Spleen (tissue), 11 donors: Measurements from ENCODE around the gene GRHL3. TPM values are rescaled to one million over a fixed set of nuclear protein-coding genes. Genes with fewer than 3 reads are reported as not detected.

Experiments
- DNase-seq: peaks from one replicate; pipeline ENCODE4 v3.0.0-alpha.2; 2020
- H3K27ac ChIP-seq, 8 donors: fragments of 200-600 bp; sonication (generic) in 7 of 8; 1 replicate in 4 of 8; 2 replicates in 4 of 8; pipeline versions ENCODE4 v1.5.0 to v1.8.0; 2016 to 2021; ENCODE audit warnings: inconsistent platforms in 4 of 8, mild to moderate bottlenecking in 4 of 8, moderate library complexity in 1 of 8
- H3K27me3 ChIP-seq, 7 donors: fragments of 200-600 bp; sonication (generic) in 6 of 7; replicated peaks in 1 of 7; 1 replicate in 4 of 7; 2 replicates in 3 of 7; pipeline versions ENCODE4 v1.5.0 to v1.8.0; 2016 to 2021; ENCODE audit warnings: inconsistent platforms in 3 of 7, mild to moderate bottlenecking in 1 of 7
- H3K36me3 ChIP-seq, 6 donors: fragments of 200-600 bp; sonication (generic) in 5 of 6; 1 replicate in 4 of 6; 2 replicates in 2 of 6; pipeline versions ENCODE4 v1.5.0 to v1.8.0; 2016 to 2021; ENCODE audit warnings: inconsistent platforms in 2 of 6
- H3K4me1 ChIP-seq, 6 donors: fragments of 200-600 bp; sonication (generic) in 5 of 6; 1 replicate in 3 of 6; 2 replicates in 3 of 6; pipeline versions ENCODE4 v1.5.0 to v1.8.0; 2016 to 2021; ENCODE audit warnings: inconsistent platforms in 3 of 6
- H3K4me3 ChIP-seq, 8 donors: fragments of 200-600 bp; sonication (generic) in 7 of 8; 1 replicate in 4 of 8; 2 replicates in 4 of 8; pipeline versions ENCODE4 v1.5.0 to v1.8.0; 2016 to 2021; ENCODE audit warnings: inconsistent platforms in 4 of 8, mild to moderate bottlenecking in 4 of 8, moderate library complexity in 2 of 8
- H3K9me3 ChIP-seq, 8 donors: fragments of 200-600 bp; sonication (generic) in 7 of 8; 1 replicate in 4 of 8; 2 replicates in 4 of 8; pipeline versions ENCODE4 v1.5.0 to v1.8.0; 2016 to 2021; ENCODE audit warnings: inconsistent platforms in 4 of 8
- POLR2A ChIP-seq, 3 donors: fragments of 450-650 bp; IDR thresholded peaks; one replicate each; pipeline ENCODE4 v1.5.1; 2017; ENCODE audit warnings: antibody characterized with exemption in 3 of 3, mild to moderate bottlenecking in 1 of 3
- POLR2AphosphoS5 ChIP-seq, 3 donors: sonication (generic); formaldehyde crosslinking; IDR thresholded peaks; one replicate each; pipeline ENCODE4 v1.5.1; 2017; ENCODE audit warnings: antibody characterized with exemption in 3 of 3
- WGBS, 5 donors: extraction: QIAGEN DNeasy Blood & Tissue Kit in 3 of 5; methylation state at CpG; one replicate each; pipeline versions ENCODE4 v1.1.5 to v1.1.7; 2013 to 2018; 5-methylcytosine and 5-hydroxymethylcytosine counted together
- intact Hi-C: fragments of 100-400 bp; cut with DNase I; formaldehyde crosslinking; loops from one replicate; pipeline ENCODE4 v1.15.0; 2023; ENCODE audit warnings: low total_unique reads
- polyA plus RNA-seq, 3 donors: library from polyadenylated mRNA; stranded (reverse); fragments of 200-250 nt; gene quantifications; one replicate each; pipeline ENCODE4 v1.2.1, GENCODE V29; 2013
- total RNA-seq, 7 donors: library from RNA; depleted of rRNA in 3 of 7; stranded (reverse); fragments of >200 nt in 3 of 7; fragmentation: NEBNext Ultra II Directional in 4 of 7; extraction: Animal tissue kit (Norgen Biotek cat#: 25700) in 4 of 7; gene quantifications; one replicate each; pipeline versions ENCODE4 v1.1.0 to v1.2.1, GENCODE V29; 2016 to 2021
- TF ChIP-seq, protein P1 (sequence below), 11 experiments: fragments of 200-600 bp in 7 of 11; fragments of 450-650 bp in 4 of 11; sonication (generic) in 4 of 11; IDR thresholded peaks in 8 of 11; conservative IDR thresholded peaks in 3 of 11; 1 replicate in 7 of 11; 2 replicates in 4 of 11; pipeline versions ENCODE4 v1.4.0 to v1.8.0; 2016 to 2021; ENCODE audit warnings: antibody characterized with exemption in 11 of 11, inconsistent platforms in 4 of 11, mild to moderate bottlenecking in 1 of 11
- donor health status: healthy with polysubstance abuse.
- donor health status: DM: no; HTN: no; CAD: no; lungs with moderate emphysema.
- donor health status: DM: no; HTN: no; CAD: no.
- donor health status: Bipolar disorder and iron deficiency.
- donor health status: healthy.
- donor health status: DM: no; HTN: no; CAD: no.
- donor health status: DM: yes; HTN: yes; CAD: no.

GRHL3 gene
- total and polyA plus RNA-seq, 10 donors = 0.04 to 0.06 TPM; not detected in 8

DNA sequence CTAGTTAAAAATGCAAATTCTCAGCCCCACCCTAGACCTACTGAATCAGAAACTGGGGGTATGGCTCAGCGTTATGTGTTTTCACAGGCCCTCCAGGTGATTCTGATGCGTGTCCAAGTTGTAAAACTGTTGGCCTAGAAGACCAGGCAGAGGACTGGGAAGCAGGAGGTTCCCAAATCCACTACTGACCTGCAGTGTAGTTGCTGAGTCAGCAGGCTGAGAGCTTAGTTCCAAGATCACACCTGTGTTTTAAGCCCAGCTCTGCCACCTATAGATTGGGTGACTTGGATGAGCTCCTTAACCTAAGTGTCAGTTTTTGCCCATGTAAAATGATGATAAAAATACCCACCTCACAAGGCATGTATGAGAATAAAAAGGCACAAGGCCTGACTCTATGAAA lies 4.1 kb downstream of the GRHL3 start:
- intact Hi-C loops = no loop called here
- Histone ChIP-seq H3K9me3 (no peaks in the 10 kb centered on the region), H3K27ac (no peak overlapping the region), H3K36me3 (no peaks in the 10 kb centered on the region), H3K4me3 (no peak overlapping the region), H3K27me3 (peaks cover 0 to 78% (median 37%) of the 10 kb centered on the region in 7 donors), H3K4me1 (peaks cover 8 to 49% (median 34%) of the 10 kb centered on the region in 6 donors)
- no peak for DNase-seq
- 88 to 95% (median 95%) methylated on average over 2 of the region's 2 CpGs for WGBS, 5 donors
- TF ChIP-seq POLR2A (IDR thresholded peaks at IDR 0.05) (no peak), POLR2AphosphoS5 (IDR thresholded peaks at IDR 0.05) (no peak)
- TF ChIP-seq, protein P1, sequence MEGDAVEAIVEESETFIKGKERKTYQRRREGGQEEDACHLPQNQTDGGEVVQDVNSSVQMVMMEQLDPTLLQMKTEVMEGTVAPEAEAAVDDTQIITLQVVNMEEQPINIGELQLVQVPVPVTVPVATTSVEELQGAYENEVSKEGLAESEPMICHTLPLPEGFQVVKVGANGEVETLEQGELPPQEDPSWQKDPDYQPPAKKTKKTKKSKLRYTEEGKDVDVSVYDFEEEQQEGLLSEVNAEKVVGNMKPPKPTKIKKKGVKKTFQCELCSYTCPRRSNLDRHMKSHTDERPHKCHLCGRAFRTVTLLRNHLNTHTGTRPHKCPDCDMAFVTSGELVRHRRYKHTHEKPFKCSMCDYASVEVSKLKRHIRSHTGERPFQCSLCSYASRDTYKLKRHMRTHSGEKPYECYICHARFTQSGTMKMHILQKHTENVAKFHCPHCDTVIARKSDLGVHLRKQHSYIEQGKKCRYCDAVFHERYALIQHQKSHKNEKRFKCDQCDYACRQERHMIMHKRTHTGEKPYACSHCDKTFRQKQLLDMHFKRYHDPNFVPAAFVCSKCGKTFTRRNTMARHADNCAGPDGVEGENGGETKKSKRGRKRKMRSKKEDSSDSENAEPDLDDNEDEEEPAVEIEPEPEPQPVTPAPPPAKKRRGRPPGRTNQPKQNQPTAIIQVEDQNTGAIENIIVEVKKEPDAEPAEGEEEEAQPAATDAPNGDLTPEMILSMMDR (IDR thresholded peaks at IDR 0.05 in 8 of 11, conservative IDR thresholded peaks at IDR 0.05 in 3 of 11) = no peak

GRCh38 chr1:24324903-24325302 lies 5.7 kb downstream of the GRHL3 start:
- Histone ChIP-seq H3K4me1 (peaks cover 8 to 33% (median 22%) of the 10 kb centered on the region in 6 donors), H3K36me3 (no peaks in the 10 kb centered on the region), H3K27me3 (peaks cover 0 to 61% (median 23%) of the 10 kb centered on the region in 7 donors), H3K27ac (no peak overlapping the region), H3K4me3 (no peak overlapping the region), H3K9me3 (no peaks in the 10 kb centered on the region)
- no peak for DNase-seq
- no peak for TF ChIP-seq POLR2AphosphoS5 (IDR thresholded peaks at IDR 0.05)
- no peak for TF ChIP-seq POLR2A (IDR thresholded peaks at IDR 0.05)
- TF ChIP-seq, protein P1 (IDR thresholded peaks at IDR 0.05 in 8 of 11, conservative IDR thresholded peaks at IDR 0.05 in 3 of 11) = no peak
- intact Hi-C loops = no loop called here
- WGBS, 5 donors = 64 to 85% (median 71%) methylated on average over 2 to 6 of the region's 6 CpGs

DNA sequence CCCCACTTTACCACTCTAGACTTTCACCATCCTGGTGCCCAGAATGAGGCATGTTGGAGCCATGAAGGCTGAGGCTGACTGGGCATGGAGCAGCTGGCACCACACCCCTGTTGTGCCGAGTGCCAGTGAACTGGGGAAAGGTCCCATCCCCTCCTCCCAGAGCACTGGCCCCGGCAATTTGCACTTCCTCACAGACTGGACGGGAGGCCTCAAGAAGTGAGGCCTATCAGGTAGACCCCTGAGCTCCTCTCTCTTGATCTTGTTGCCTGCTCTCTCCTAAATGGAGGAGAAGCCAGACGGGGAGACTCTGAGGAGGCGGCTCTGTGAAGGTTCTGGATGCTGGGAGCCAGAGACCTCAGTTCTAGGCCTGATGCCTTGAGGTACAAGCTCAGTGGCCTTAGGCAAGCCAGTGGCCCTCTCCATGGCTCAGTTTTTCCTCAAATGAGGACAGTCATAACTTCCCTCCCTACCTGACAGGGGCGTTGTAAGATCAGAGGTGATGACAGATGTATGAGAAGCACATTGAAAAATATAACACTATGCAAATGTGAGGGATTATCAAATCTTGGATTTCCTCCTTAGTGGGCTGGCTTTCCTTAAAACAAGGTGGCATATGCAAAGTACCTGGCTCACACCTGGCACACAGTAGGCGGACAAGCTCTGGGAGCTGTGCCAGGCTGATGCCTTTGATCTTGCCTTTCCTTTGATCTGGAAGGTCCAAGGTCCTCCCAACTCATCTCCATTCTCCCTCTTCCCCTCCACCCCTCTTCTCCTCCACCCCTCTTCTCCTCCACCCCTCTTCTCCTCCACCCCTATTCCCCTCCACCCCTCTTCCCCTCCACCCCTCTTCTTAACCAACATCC lies 6.7 kb downstream of the GRHL3 start:
- Histone ChIP-seq H3K4me1 (peaks cover 8 to 26% (median 20%) of the 10 kb centered on the region in 6 donors), H3K36me3 (no peaks in the 10 kb centered on the region), H3K4me3 (no peak overlapping the region), H3K9me3 (no peaks in the 10 kb centered on the region), H3K27ac (no peak overlapping the region), H3K27me3 (peaks cover 0 to 52% (median 16%) of the 10 kb centered on the region in 7 donors)
- DNase-seq = no peak
- TF ChIP-seq, protein P1 (IDR thresholded peaks at IDR 0.05 in 8 of 11, conservative IDR thresholded peaks at IDR 0.05 in 3 of 11) = no peak
- no peak for TF ChIP-seq POLR2AphosphoS5 (IDR thresholded peaks at IDR 0.05)
- TF ChIP-seq POLR2A (IDR thresholded peaks at IDR 0.05) = no peak
- WGBS, 5 donors = 84 to 94% (median 85%) methylated on average over 6 to 7 of the region's 7 CpGs
- intact Hi-C loops = no loop called here

- H3K4me3 ChIP-seq = no peak overlapping the region
- H3K27me3 ChIP-seq = peaks cover 0 to 36% (median under 1%) of the 10 kb centered on the region in 7 donors
- intact Hi-C loops = no loop called here
- no peak for DNase-seq
- no peak overlapping the region for H3K27ac ChIP-seq
- TF ChIP-seq POLR2A (IDR thresholded peaks at IDR 0.05) = no peak
- TF ChIP-seq POLR2AphosphoS5 (IDR thresholded peaks at IDR 0.05) = no peak
- TF ChIP-seq, protein P1 (IDR thresholded peaks at IDR 0.05 in 8 of 11, conservative IDR thresholded peaks at IDR 0.05 in 3 of 11) = no peak
- no peaks in the 10 kb centered on the region for H3K9me3 ChIP-seq
- peaks cover 0 to 9% (median 4%) of the 10 kb centered on the region in 6 donors for H3K4me1 ChIP-seq
- H3K36me3 ChIP-seq = no peaks in the 10 kb centered on the region
Measured at GRCh38 chr1:24327486-24327885, 8.3 kb downstream of the GRHL3 start.
